B cell (primary cell): ENCODE data around the gene MROH7. TPM values are rescaled to one million over a fixed set of nuclear protein-coding genes. Genes with fewer than 3 reads are reported as not detected.

Source experiments
- ATAC-seq: fragments of 200-7000 bp; cut with Tn5 transposase; one replicate; pipeline ENCODE4 v1.10.0; 2021; ENCODE audit warnings: low read depth, mild to moderate bottlenecking, moderate number of reproducible peaks, moderate library complexity
- CTCF ChIA-PET: fragments of 350-600 bp; sonication (Branson Sonifier 250); formaldehyde crosslinking; loops from one replicate; lab custom pipeline; 2021; ENCODE audit warnings: antibody characterized with exemption, inconsistent platforms; lab: Charles Lee
- POLR2A ChIA-PET: fragments of 350-600 bp; sonication (Branson Sonifier 250); formaldehyde crosslinking; loops from one replicate; lab custom pipeline; 2021; ENCODE audit warnings: antibody characterized with exemption; lab: Charles Lee
- DNase-seq: peaks from one replicate; pipeline ENCODE4 v3.0.0; 2013
- H2AFZ ChIP-seq: 2 replicates; pipeline ENCODE4 v1.6.1; 2012; ENCODE audit warnings: mild to moderate bottlenecking, low read depth, low read length; ENCODE audit not compliant: insufficient read depth, poor library complexity, severe bottlenecking
- H3K27ac ChIP-seq, 2 donors: 1 replicate in 1 of 2; 2 replicates in 1 of 2; pipeline ENCODE4 v1.5.1; 2012 to 2013; ENCODE audit warnings: low read length in 2 of 2, mild to moderate bottlenecking in 2 of 2, moderate library complexity in 1 of 2
- H3K27me3 ChIP-seq, 4 experiments: fragments of 200-600 bp in 1 of 4; sonication (generic) in 1 of 4; replicated peaks in 1 of 4; 1 replicate in 2 of 4; 2 replicates in 2 of 4; pipeline versions ENCODE4 v1.6.1 to v1.7.0; 2013 to 2016; ENCODE audit warnings: low read length in 3 of 4, mild to moderate bottlenecking in 2 of 4, mixed read lengths in 1 of 4, moderate library complexity in 1 of 4; ENCODE audit not compliant: insufficient read depth in 4 of 4, control insufficient read depth in 3 of 4; ENCODE audit errors: control extremely low read depth in 1 of 4
- H3K36me3 ChIP-seq, 2 experiments: replicated peaks in 1 of 2; 1 replicate in 1 of 2; 2 replicates in 1 of 2; pipeline versions ENCODE4 v1.6.1 to v1.7.1; 2013; ENCODE audit warnings: low read length in 1 of 2; ENCODE audit not compliant: insufficient read depth in 2 of 2, control insufficient read depth in 1 of 2; ENCODE audit errors: control extremely low read depth in 1 of 2, extremely low read depth in 1 of 2
- H3K4me1 ChIP-seq, 2 donors: fragments of 200-600 bp in 1 of 2; sonication (generic) in 1 of 2; 1 replicate in 1 of 2; 2 replicates in 1 of 2; pipeline versions ENCODE4 v1.5.1 to v1.6.1; 2013 to 2017; ENCODE audit warnings: low read length in 2 of 2; ENCODE audit not compliant: control insufficient read depth in 2 of 2, insufficient read depth in 2 of 2
- H3K4me2 ChIP-seq: replicated peaks from 2 replicates; pipeline ENCODE3; 2012; ENCODE audit warnings: mild to moderate bottlenecking, low read depth, low read length; ENCODE audit not compliant: poor library complexity, severe bottlenecking
- H3K4me3 ChIP-seq, 5 experiments: fragments of 200-600 bp in 1 of 5; sonication (generic) in 1 of 5; 1 replicate in 3 of 5; 2 replicates in 2 of 5; pipeline versions ENCODE4 v1.5.1 to v1.7.0; 2011 to 2016; ENCODE audit warnings: low read length in 4 of 5, mild to moderate bottlenecking in 4 of 5, low read depth in 2 of 5, control low read depth in 1 of 5, moderate library complexity in 1 of 5; ENCODE audit not compliant: insufficient read depth in 1 of 5; ENCODE audit errors: control extremely low read depth in 1 of 5, extremely low read depth in 1 of 5
- H3K79me2 ChIP-seq: fragments of 200-600 bp; sonication (generic); one replicate; pipeline ENCODE4 v1.6.0; 2016; ENCODE audit warnings: low read length; ENCODE audit not compliant: control insufficient read depth, insufficient read depth
- H3K9ac ChIP-seq: fragments of 200-600 bp; sonication (generic); 2 replicates; pipeline ENCODE4 v1.6.1; 2017; ENCODE audit warnings: mild to moderate bottlenecking, low read length, moderate library complexity
- H3K9me3 ChIP-seq, 3 donors: one replicate each; pipeline versions ENCODE4 v1.6.1 to v1.7.1; 2013; ENCODE audit warnings: low read length in 2 of 3; ENCODE audit not compliant: control insufficient read depth in 2 of 3, insufficient read depth in 1 of 3; ENCODE audit errors: control extremely low read depth in 1 of 3
- H4K20me1 ChIP-seq: 2 replicates; pipeline ENCODE4 v1.6.0; 2012; ENCODE audit warnings: mild to moderate bottlenecking, low read length; ENCODE audit not compliant: insufficient read depth, control insufficient read depth, poor library complexity, severe bottlenecking
- H3K27ac Mint-ChIP-seq: one replicate; pipeline ENCODE4 v1.8.0; 2021; ENCODE audit warnings: mixed read lengths
- H3K27me3 Mint-ChIP-seq: one replicate; pipeline ENCODE4 v1.8.0; 2021; ENCODE audit warnings: mixed read lengths
- H3K4me1 Mint-ChIP-seq: one replicate; pipeline ENCODE4 v1.8.0; 2021; ENCODE audit warnings: mixed read lengths
- H3K4me3 Mint-ChIP-seq: one replicate; pipeline ENCODE4 v1.8.0; 2021; ENCODE audit warnings: mixed read lengths
- H3K9me3 Mint-ChIP-seq: one replicate; pipeline ENCODE4 v1.8.0; 2022; ENCODE audit warnings: mixed read lengths; ENCODE audit not compliant: insufficient read depth
- EZH2 ChIP-seq: IDR thresholded peaks from 2 replicates; pipeline ENCODE4 v1.6.1; 2012; ENCODE audit warnings: borderline replicate concordance, low read depth, mild to moderate bottlenecking, moderate library complexity, low read length; ENCODE audit not compliant: insufficient read depth, poor library complexity, severe bottlenecking
- WGBS: methylation state at CpG from one replicate; pipeline ENCODE4 v1.1.5; 2013; ENCODE audit warnings: missing lambda C conversion rate; ENCODE audit not compliant: insufficient coverage; 5-methylcytosine and 5-hydroxymethylcytosine counted together
- intact Hi-C: fragments of 100-400 bp; cut with micrococcal nuclease; formaldehyde crosslinking; loops from one replicate; pipeline ENCODE4 v1.10.0; 2022
- polyA plus RNA-seq: library from polyadenylated mRNA; depleted of rRNA; stranded (reverse); fragments of >200 nt; gene quantifications from 2 replicates; pipeline ENCODE4 v1.2.3, GENCODE V29; 2012
- total RNA-seq, 2 donors: library from RNA; stranded (reverse); fragments of 120-200 nt in 1 of 2; gene quantifications; 1 replicate in 1 of 2; 2 replicates in 1 of 2; pipeline versions ENCODE4 v1.2.3 to v1.2.4, GENCODE V29; 2013 to 2022
- TF ChIP-seq, protein P1 (sequence below): fragments of 200-600 bp; IDR thresholded peaks from one replicate; pipeline ENCODE4 v1.8.0; 2022; ENCODE audit warnings: antibody characterized with exemption, mild to moderate bottlenecking

The MROH7 gene
- total and polyA plus RNA-seq, 2 donors (not counting 1 experiment from before 2014, with no cell fraction given), result not detected

DNA sequence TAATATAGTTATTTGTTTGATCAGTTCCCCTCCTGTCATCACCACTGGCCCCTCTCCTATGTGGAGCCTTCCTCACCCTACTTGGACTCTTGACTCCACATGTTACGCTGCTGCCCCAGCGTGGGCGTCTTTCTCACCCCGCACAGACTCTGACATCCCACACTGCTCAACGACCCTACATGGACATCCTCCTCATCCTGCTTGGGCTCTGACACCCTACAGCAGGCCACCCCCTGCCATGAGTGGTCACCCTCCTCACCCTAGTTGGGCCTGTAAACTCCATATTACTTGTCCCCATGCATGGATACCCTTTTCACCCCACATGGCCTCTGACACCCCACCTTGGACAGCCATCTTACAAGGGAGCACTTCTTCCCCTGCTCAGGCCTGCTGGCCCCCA is 95.1 kb downstream of the MROH7 start:
- Histone ChIP-seq H3K4me1 (no peaks in the 10 kb centered on the region), H3K4me3 (no peak overlapping the region), H3K79me2 (no peaks in the 10 kb centered on the region), H3K9ac (no peak overlapping the region), H3K9me3 (no peaks in the 10 kb centered on the region), H4K20me1 (no peaks in the 10 kb centered on the region), H3K4me2 (no peak overlapping the region), H3K27me3 (no peaks in the 10 kb centered on the region), H3K36me3 (peaks cover 0 to 67% of the 10 kb centered on the region in 2 experiments), H3K27ac (no peak overlapping the region), H2AFZ (no peak overlapping the region)
- ATAC-seq (no peak), DNase-seq (no peak)
- 98% methylated on average over 5 of the region's 5 CpGs for WGBS
- Mint-ChIP-seq H3K9me3 (no peaks in the 10 kb centered on the region), H3K4me1 (no peaks in the 10 kb centered on the region), H3K4me3 (no peak overlapping the region), H3K27ac (no peak overlapping the region), H3K27me3 (no peaks in the 10 kb centered on the region)
- POLR2A ChIA-PET, result no interaction called here
- CTCF ChIA-PET, result no interaction called here
- intact Hi-C loops, result no loop called here
- TF ChIP-seq, protein P1, sequence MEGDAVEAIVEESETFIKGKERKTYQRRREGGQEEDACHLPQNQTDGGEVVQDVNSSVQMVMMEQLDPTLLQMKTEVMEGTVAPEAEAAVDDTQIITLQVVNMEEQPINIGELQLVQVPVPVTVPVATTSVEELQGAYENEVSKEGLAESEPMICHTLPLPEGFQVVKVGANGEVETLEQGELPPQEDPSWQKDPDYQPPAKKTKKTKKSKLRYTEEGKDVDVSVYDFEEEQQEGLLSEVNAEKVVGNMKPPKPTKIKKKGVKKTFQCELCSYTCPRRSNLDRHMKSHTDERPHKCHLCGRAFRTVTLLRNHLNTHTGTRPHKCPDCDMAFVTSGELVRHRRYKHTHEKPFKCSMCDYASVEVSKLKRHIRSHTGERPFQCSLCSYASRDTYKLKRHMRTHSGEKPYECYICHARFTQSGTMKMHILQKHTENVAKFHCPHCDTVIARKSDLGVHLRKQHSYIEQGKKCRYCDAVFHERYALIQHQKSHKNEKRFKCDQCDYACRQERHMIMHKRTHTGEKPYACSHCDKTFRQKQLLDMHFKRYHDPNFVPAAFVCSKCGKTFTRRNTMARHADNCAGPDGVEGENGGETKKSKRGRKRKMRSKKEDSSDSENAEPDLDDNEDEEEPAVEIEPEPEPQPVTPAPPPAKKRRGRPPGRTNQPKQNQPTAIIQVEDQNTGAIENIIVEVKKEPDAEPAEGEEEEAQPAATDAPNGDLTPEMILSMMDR, result no peak
- TF ChIP-seq EZH2, result no peak

GRCh38 chr1:54738244-54738643 is 96.7 kb downstream of the MROH7 start:
- Histone ChIP-seq H3K4me2 (no peak overlapping the region), H3K4me1 (no peaks in the 10 kb centered on the region), H3K9ac (no peak overlapping the region), H3K79me2 (no peaks in the 10 kb centered on the region), H3K27me3 (no peaks in the 10 kb centered on the region), H4K20me1 (no peaks in the 10 kb centered on the region), H3K9me3 (no peaks in the 10 kb centered on the region), H3K36me3 (peaks cover 0 to 73% of the 10 kb centered on the region in 2 experiments), H2AFZ (no peak overlapping the region), H3K27ac (no peak overlapping the region), H3K4me3 (no peak overlapping the region)
- ATAC-seq, result no peak
- CTCF ChIA-PET, result interaction anchor here (0.5 kb wide), 1 partner anchor 984 kb away, joined by 3 read pairs; no protein-coding TSS in a partner anchor
- Mint-ChIP-seq H3K27me3 (no peaks in the 10 kb centered on the region), H3K27ac (no peak overlapping the region), H3K4me1 (no peaks in the 10 kb centered on the region), H3K9me3 (no peaks in the 10 kb centered on the region), H3K4me3 (no peak overlapping the region)
- intact Hi-C loops, result no loop called here
- no peak for DNase-seq
- TF ChIP-seq, protein P1, result no peak
- TF ChIP-seq EZH2, result no peak
- POLR2A ChIA-PET, result no interaction called here
- 100% methylated on average over 5 of the region's 6 CpGs for WGBS
